HCEC 1CT (cell line): ENCODE measurements around the gene PRR3.

Experiments
- DNase-seq: peaks from one replicate; pipeline ENCODE4 v3.0.0-alpha.2; 2017

PRR3 gene

DNA sequence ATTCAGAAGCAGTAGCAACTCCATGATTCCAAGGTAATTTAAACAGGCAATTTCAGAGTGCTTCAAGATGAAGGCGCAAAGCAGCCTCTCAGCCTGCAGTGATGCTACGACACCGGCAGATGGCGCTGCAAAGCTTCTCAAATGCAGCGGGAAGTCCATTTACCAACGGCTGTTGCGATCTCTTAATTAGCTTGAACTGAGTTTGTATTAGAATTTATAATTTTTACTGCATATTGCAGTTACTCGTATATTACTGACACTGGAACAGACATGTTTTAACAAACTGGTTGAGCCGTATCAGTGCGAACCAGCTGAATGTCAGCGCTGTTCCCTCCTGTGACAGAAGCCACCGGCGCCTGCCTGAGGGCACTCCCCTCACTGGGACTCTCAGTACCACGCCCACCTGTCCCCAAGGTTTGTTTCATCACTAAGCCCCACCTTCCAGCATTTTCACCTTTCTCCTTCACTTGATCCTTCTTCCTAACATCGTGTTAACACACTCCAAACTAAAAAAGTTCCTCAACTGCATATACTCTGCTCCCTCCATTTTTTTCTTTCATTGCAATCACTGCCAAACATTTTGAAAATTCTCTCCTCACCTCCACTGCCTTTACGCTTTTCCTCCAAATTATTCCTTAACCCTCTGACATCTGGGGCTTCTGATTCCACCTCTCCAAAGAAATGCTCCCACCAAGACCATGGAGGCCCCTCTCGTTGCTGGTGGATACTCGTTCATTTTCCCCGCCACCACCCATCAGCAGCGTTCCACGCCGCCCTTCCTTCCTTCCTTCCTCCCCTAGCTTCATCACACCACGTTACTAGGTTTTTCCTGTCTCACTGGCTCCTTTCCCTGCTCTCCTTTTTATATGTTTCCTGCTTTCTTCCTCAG, 15.3 kb upstream of the PRR3 start:
- DNase-seq, result peak; percentile 73

DNA sequence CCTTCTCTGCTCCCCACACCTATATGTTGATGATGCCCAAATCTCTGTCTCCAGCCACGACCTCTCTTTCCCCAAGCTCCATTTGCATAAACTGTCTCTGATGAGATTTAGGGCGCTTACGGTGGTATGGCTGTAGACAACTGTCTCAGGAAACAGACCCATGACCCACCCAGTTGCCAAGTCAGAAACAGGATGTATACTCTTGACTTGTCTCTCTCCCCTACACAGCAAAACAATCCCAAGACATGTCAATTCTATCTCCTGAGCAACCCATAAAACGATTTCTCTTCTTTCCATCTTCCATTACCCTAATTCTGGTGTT, 14.7 kb upstream of the PRR3 start:
- no peak for DNase-seq

DNA sequence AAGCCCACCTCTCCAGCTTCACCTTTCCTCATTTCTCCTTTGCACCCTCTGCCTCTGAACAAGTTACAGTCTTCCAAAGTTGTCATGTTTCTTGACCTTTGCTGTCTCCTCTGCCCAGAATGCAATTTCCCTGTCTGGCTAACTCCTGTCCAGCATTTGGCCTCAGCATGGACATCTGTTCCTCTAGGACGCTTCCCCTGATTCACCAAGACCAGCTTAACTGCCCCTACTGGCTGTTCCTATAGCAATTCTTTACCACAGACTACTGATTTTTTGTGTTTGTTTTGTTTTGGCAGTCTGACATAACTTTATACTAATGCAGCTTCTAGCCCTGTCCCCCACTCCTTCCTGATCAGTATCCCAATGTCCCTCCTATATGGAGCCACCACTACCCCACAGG, 14.2 kb upstream of the PRR3 start:
- DNase-seq, result peak; percentile 64

DNA sequence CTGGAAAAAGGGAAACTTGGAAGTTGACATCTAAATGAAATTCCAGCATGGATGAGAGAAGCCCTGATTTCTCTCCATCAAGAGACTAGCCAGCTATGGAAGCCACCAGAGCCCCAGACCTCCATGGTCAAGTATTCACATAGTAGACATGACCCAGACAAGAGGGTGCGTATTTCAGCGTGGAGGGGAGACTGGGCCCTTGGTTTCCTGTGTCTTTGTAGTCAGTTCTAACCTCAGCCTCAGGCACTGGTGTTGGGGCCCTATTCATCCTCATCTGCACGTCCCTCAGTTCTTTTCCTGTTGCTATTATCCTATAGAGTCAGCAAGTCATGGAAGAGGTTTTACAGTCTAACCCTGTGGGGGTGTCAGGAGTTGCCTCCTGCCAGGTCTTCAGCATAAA, 13.3 kb upstream of the PRR3 start:
- DNase-seq, result no peak

DNA sequence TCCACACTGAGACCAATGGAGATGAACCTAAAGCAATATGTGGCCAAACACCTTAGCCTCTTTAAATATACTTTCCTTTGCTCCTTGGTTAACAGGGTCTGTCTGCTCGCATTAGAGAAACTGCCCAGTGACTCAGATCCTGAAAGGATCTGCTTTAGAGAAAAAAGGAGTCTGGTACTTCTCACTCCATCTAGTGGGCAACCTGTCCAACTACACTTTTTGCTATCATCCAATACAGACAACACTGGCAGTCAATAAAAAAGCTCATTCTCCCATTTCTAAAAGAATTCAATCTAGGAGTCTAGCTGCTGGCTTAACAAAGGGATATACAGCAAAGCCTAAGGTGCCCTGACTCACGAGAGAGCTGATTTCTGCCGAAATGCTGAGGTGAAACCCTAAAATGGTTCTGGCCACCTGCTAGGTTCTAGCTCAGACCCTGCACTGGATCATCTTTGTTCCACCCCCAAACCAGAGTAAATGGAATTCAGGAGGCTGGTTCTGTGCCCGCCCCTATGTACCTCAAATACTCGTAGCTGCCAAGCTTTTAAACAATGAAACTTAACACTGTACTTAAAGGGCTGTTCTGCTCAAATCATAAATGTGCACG, 12.3 kb upstream of the PRR3 start:
- DNase-seq, result peak; percentile 79

DNA sequence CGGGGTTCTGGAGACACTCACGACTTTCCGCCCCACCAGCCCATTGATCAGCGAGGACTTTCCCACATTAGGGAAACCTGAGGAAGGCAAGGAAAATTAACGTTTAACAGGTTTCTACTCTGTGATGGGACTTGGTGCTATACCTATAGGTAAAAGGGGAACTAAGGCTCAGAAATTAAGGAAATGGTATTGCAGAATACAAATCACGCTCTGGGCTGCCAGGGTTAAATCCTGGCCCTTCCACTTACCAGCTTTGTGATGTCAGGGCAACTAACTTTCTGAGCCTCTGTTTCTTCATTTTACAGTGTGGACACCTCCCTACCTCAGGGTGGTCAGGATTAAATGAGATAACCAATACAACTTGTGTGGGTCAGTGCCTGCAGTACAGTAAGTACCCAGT, 9.6 kb upstream of the PRR3 start:
- no peak for DNase-seq

DNA sequence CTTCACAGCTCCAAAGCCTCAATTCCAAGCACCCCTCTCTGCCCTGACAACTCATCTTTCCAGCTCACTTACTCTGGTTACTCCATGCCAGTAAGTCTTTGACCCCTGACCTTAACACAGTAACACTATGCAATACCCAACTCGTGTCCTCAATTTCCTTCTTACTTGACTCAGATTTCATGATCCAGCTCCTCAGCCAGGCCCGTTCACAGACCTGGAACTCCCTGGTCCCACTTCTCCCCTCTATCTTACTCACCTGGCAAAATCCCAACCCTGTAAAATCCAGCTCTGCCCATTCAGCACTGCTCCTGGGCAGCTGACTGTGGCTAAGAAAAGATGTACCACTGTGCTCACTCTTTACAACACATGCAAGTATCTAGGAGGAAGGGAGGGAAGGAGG, 8.7 kb upstream of the PRR3 start:
- peak; percentile 68 for DNase-seq

DNA sequence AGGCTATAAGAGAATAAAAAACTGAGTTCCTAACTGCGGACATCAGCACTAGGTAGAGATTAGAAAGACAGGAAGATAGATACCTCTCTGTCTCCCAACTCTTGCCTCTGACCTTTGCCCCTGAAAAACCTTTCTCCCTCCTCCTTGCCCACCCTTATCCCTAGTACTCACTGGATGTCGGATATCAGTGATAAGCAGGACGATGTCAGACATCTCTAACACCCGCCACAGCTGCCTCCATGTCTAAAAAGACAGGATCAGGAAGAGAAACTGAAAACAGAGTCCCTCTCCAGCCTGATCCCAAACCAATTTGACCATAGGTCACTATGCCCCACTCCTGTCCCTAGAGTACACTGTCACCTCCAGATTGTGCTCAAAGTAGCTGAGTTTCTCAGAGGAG, 2.7 kb upstream of the PRR3 start:
- no peak for DNase-seq

DNA sequence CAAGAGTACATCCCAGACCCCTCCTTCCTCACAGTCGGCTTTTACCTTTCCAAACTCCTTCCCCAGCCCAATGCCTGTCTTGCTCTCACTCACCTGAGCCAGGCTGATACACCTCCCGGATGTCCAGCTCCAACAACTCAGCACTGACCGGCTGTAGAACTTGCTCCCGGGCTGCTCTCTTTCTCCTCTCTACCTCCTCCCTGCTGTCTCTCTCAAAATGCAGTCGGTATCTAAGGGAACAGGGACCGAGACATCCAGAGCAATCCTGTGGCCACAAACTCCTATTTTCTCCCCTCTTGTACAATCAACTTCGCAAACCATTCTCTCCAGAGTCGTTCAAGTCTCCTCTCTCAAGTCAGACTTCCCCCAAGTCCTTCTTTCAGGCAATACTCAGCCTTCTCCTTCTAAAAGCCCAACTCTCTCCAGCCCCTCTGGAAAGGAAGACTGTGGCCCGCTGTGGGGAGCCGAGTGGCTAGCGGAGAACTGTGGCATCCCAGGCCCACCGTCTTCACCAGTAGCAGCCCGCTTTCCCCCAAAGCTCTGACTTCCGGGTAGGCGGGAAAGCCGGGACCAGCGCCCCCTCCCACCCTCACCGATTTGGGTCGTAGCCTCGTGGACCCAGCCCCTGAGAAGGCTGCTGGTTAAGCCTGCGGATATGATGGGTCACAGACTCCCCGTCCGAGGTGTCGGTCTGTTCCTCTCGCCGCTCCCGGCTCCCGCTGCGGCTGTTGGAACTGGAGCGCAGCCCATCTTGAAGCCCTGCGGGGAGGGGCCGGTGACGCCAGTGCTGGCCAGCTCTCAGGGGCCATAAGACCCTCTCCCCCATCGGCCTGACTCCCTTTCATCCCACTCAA, 1.9 kb upstream of the PRR3 start:
- DNase-seq, result no peak

DNA sequence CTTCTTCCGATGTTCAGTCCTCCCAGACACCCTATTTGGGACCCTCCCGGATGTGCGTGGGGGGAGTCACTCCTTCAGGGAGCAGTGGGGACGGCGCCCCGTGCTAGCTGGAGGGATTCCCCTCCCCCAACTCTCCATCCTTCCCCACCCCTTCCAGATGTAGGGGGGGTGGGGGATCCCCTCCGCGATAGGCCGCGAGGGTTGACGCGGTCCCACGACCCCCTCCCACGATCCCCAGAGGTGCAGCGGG, 1.4 kb upstream of the PRR3 start:
- no peak for DNase-seq

DNA sequence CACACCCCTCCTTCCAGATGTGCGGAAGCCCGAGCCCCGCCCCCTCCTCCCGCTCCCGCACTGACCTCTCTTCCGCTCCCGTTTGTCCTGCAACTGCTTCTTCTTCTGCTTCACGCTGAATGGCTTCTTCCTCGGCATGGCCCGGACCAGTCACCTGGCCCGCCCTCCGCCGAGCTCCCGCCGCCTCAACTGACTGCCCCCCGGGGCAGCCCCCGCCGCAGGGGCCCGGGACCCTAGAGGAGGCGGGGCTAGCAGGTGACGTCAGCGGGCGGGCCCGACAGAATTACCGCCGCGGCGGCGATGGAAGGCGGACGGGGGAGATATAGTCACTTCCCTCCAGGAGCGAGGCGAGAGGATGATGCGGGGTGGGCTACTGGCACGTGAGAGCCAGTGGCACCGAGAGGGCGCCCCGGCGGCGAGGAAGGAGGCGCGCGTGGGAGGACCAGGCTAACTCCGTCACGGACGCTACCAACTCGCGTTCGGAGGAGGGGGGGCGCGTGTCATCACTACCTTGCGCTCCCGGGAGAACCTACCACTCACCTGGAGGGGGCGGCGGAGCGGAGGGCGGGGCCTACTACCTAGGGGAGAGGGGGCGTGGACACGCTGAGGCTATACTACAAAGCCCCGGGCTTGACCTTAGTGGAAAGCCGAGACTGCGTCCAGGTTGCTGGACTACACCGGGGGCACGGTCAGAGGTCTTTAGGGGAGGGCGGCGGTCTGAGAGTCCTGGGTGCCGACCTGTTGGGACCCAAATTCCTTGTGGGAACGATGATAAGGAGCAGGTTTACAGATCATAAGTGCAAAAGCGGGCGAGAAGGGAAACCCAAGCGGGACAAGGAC, 809 bp upstream of the PRR3 start, which contains the start of gene GNL1:
GNL1 (minus strand) TSS at position 424 of the 840 bp plus-strand sequence; CDS start at position 138, 286 bp downstream.
- DNase-seq, result peak; percentile 74

DNA sequence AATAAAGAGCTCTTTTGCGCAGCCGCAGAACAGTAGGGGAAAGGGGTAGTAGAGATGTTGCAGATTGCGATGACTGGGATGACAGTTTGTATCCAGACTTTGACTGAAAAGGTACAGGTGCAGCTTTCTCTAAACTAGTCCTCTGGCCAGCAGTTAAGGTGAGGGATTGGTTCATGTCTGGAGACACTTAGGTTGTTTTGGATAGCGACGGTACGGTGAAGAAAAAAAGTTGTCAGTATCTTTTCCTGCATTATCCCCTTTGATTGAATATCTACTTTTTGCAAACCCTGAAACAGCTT, 537 bp downstream of the PRR3 start:
- no peak for DNase-seq

DNA sequence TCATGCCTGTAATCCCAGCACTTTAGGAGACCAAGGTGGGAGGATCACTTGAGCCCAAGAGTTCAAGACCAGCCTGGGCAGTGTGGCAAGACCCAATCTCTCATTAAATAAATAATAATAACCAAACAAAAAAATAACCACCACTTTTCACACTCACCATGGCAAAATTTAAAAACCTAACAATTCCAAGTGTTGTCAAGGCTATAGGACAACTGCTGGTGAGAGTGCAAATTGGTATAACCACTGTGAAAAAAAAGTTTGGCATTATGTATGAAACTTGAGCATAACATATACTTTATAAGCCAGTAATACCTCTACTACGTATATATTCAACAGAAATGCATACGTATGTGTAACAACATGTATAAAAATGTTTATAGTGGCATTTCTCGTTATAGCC, 3.8 kb downstream of the PRR3 start:
- DNase-seq, result no peak

DNA sequence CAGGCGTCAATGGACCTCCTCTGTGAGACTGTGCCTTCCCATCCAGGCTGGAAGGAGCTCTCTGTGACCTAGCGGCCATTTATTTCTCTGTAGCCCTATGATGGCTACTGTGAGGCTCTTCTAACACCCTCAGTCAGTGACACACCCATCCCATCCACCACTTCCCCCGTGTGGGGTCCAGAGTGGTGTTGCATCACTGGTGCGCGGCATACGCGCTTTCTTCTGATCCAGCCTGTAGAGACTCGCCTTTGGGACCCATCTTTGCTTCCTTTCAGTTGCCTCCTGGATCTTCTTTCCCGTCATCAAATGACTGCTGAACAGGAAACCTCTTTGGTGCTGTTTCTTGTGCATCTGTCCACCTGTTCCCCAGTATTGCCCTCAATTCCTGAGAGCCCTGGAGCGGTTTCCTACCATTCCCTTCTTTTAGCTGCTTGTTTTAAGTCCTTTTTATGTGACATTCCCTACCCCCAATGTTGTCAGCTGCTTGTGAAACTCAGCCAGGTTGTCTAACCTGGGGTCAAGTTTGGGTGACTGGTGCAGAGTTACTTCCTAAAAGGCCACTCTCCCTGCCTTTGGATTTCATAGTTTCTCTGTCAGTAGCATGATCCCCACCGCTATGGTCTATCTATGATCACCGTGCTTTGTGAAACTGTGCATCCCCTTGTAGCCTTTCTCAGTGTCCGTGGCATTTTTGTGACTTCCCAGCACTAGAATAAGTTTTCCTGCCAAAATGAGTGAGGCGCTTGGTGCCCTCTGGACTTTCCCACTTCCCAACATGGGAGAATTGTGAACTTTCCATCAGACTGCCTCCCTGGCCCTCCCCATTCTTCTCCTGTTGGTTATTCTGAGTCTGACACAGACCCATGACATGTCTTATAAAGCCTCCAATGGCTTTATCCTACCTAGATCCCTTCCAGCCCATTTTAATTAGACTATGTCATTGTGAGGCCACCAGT, 5.7 kb downstream of the PRR3 start:
- no peak for DNase-seq

DNA sequence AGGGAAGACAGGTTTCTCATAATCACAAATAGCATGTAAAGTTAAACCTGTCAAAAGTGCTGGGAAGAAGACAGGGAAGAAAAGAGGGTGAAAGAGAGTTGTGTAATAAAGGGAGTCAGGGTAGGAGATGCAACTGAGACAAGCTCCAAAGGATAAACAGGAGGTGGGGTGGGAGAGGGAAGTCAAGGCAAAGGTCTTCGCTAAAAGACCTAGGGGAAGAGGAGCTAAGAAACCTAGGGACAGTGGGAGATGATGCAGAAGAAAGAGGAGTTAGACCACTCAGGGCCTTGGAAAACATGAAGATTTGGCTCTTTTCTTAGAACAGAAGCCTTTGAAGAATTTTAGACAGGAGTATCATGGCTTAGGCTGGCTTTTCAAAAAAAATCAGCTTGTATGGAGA, 7.0 kb downstream of the PRR3 start:
- DNase-seq, result no peak

DNA sequence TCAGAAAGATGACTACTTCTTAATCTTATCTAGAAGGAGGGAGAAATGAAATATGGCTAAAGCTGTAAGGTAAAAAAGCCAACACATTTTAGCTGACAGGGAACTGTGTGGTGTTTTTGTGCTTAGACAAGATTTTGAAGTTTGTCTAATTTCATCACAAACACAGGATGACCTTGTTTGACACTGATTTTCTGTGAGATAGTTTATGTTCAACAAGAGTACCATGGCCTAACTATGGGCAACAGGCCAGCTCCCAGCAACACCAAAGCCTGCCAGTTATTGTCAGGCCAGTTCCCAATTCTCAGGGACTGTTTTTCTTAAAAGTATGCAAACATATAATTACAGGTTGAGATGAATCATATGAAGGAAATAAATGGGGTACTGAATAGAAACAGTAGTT, 8.7 kb downstream of the PRR3 start:
- DNase-seq, result no peak

DNA sequence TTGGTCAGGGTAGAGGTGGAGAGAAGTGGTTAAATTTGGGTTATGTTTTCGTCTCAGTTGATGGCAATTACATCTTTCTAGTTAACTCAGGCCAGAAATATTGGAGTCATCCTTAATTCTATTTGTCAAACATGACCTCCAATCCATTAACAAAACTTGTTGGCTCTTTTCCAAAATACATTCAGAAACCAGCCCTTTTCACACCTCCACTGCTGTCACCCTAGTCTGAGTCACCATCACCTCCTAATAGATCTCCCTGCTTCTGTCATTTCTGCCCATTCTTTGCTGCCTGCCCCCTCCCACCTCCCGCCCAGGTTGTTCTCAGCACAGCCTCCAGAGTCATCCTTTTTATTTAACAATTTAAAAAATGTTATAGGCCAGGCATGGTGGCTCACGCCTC, 11.2 kb downstream of the PRR3 start:
- no peak for DNase-seq

DNA sequence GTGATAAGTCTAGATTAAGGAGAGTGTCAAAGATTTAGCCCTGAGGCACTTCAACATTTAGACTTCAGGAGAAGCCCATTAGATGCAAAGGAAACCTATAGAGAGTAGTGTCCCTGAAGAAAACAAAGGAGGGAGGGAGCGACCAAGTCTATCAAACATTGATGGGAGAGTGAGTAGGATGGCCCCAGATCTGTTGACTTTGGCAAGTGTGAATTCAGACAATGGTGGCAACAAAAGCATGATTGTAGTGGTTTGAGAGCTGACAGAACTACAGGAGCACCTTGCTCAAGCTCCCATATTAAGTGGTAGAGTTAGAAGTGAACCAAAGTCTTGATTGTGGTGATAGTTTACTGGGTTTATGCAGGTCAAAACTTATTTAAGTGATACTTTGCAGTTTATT, 13.2 kb downstream of the PRR3 start:
- DNase-seq, result no peak

DNA sequence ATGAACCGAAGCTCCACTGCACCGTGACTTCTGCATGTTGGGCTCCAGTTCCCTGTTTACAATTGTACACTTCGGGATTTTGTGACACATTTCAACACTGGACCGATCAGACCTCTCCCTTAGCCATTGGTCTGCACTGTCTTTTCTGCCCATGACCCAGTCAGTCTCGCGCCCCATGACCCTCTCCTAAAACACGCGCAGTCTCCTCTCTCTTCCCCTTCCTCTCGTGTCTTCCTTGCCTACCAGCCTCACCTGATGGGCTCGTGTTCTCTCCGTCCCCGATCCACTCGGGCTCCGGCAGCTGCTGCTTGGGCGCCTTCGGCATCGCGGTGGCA, 13.6 kb downstream of the PRR3 start:
- peak; percentile 3 for DNase-seq

DNA sequence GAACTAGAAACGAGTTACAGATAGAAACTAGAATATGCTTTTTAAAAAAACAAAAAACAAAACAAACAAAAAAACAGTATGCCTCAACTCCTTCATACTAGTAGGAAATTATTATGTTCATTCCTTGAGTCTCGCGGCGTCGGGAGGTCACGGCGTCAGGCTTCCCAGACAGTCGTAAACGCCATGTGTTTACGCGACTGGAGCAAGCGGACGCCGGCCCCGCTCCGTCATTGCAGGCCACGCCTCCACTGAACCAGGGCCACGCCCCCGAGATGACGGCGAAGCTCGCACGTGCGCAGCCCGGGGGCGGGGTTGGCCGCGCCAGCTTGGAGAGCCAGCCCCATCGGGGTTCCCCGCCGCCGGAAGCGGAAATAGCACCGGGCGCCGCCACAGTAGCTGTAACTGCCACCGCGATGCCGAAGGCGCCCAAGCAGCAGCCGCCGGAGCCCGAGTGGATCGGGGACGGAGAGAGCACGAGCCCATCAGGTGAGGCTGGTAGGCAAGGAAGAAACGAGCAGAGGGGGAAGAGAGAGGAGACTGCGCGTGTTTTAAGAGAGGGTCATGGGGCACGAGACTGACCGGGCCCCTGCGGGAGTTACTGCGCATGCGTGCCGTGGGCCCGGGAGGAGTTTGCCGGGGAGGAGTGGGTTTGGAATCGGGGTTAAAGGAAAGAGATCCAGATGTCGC, 14.1 kb downstream of the PRR3 start, which contains the start of gene ABCF1:
ABCF1 (plus strand) TSS at position 368 of the 687 bp plus-strand sequence; CDS start at position 414, 46 bp downstream.
- DNase-seq, result peak; percentile 96

DNA sequence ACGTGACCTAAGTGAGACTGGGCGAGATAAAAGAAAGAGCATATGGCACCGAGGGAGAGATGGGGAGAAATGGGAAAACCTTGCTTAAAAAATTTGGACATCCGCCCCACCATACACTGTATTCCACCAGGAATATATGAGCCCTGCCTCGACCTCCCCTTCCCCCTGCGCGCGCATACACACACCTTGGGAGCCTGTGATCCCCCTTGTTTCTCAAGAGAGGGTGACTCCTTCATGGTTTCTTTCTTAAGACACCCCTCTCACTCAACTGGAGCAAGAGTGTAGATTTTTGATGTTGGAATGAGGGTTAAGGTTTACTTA, 14.6 kb downstream of the PRR3 start:
- DNase-seq, result no peak

DNA sequence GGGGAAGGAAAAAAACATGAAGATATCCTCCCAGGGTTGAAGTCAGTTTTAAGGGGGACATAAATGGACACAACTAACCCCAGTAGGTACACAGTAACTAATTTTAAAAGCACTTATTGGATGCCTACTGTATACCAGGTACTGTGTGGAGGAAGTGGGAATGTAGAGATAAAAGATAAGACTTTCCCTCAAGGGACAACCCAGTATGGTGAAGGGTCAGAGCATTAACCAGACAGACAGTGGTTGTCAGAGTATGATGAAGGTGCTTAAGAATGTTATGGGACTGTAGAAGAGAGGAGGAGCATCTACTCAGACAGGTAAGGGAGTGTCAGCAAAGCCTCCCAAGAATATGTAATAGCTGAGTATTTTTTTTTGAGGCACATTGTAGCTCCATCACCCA, 15.1 kb downstream of the PRR3 start:
- no peak for DNase-seq
